HS-27A (cell line): ENCODE data around the gene ZDHHC9.

Source experiments
- DNase-seq: peaks from one replicate; pipeline ENCODE4 v3.0.0-alpha.2; 2012; ENCODE audit warnings: low read depth, missing footprints

The ZDHHC9 gene

DNA sequence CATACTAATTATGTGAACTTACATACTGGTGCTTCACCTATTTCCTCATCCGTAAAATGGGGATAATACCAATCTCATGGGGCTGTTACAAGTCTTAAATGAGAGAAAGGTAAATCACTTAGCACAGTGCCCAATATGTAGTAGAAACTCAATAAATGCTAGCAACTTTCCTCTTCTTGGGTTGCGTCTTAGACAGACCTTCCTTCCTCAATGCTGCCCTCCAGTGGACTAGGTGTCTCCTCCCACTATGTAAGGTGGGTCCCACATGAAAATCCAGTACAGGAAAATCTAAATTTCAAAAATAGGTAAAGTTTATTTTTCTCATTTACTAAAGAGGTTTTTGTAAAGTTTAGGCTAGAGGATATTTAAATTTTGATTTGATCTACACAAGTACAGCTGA is 20.6 kb downstream of the ZDHHC9 start:
- DNase-seq = no peak

GRCh38 chrX:129818123-129818522 is 25.6 kb downstream of the ZDHHC9 start:
- DNase-seq = no peak

GRCh38 chrX:129813662-129814368 is 29.9 kb downstream of the ZDHHC9 start:
- no peak for DNase-seq

GRCh38 chrX:129808829-129809796 is 34.6 kb downstream of the ZDHHC9 start:
- no peak for DNase-seq

GRCh38 chrX:129808158-129808828 is 35.4 kb downstream of the ZDHHC9 start:
- DNase-seq = no peak

- DNase-seq = no peak
Measured at GRCh38 chrX:129804806-129805205, 38.9 kb downstream of the ZDHHC9 start.

DNA sequence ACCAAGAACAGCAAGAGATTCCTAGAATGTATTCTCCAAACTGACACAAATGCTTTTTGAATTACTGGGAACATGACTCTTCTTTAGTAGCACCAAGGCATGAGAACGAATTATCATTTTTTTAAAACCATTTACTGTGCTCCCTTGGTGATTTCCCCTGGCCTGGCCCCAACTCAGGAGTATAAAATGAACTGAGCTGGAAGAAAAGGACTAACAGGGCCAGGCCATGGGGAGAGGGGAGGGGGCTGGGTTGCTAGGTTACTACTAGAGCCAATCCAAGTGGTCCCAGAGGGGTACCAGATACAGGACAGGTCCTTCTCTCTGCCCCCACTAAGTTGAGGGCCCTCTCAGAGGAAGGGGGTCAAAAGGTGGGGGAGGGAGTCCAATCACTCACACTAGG is 40.8 kb downstream of the ZDHHC9 start:
- DNase-seq = no peak

GRCh38 chrX:129800186-129800585 is 43.5 kb downstream of the ZDHHC9 start:
- no peak for DNase-seq

GRCh38 chrX:129798888-129799287 is 44.8 kb downstream of the ZDHHC9 start:
- no peak for DNase-seq

DNA sequence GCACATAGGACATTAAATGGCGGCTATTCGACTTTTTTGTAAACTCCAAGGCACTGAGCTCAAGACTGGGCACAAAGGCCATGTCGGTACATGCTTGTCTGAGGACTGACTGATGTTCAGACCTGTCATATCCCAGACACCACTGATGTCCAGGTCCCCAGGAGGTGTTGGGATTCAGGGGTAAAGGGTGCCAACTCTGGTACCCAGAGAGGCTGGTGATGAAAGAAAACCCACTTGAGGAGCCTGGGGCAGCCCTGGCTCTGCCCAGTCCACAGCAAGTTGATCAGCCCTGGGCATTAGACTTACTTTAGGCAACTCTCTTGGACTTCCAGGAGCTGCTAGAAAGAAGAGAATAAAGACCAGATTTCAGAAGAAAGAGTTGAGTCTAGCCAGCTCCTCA is 45.2 kb downstream of the ZDHHC9 start:
- DNase-seq = no peak

DNA sequence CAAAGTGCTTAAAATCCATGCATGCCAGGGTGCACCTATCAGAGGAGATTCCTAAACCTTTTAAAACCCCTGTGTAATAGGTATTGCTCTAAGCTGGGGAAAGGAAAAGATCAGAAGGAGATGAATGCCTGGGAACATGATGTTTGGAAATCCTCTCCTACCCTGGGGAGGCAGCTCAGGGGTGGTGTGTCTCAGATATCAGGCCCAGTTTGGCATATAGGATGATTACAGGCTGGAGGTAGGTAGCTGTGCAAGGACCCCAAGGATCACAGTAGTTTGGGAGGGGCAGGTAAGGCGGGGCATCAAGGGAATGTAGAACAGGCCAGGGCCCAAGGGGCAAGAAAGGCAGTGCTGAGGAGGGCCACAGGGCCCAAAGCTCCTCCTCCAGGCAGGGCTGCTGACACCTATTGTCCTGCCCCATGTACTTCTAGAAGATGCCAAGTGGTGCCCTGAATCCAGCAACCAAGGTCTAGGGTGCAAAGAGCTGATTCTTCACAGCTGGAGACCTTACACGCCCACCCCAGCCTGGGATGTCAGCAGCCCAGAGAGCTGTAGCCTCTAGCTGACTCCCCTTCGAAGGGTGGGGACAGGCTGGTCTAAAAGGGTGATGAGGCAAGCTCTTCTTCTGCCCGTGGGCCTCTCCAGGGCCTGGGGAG is 46.3 kb downstream of the ZDHHC9 start:
- no peak for DNase-seq

DNA sequence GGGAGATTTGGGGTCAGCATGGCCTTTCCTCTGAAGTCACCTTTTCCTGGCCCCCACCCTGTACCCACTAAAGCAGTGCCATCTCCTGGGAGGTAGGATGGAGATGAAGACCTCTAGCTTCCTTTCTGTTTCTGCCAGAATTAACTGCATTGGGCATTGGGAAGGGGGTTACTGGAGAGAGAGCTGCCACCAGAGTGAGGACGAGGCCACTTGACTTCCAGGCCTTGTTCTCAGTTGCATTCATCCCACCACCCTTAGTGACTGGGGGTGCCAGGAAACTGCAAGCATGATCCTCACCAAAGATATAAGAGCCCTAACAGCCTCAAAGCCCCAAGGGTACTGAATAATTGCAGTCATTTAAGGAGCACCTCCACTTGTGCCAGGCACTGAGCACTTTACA is 48.1 kb downstream of the ZDHHC9 start:
- DNase-seq = no peak

DNA sequence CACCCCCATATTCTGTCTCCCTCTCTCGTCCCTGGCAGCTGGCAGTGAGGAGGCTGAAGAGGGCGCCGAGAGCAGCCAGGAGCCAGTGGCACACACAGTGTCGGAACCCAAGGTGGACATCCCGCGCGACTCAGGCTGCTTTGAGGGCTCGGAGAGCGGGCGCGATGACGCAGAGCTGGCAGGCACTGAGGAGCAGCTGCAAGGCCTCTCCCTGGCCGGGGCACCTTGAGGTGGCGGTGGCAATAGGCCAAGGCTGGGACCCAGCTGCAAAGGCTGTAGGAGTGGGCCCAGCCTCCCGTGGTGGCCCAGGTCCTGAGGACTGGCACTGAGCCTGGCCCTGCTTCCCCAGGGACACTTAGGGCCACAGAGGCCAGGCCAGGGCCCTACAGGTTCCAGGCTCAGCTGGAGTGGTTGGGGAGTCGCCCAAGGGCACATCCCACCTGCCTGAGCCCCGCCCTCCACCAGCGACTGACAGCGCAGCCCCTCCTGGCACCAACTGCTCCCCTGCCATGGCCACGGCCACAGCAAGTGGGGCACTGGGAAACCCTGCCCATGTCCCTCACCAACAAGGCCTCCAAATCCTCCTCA is 50.0 kb downstream of the ZDHHC9 start:
- no peak for DNase-seq

- DNase-seq = no peak
Measured at GRCh38 chrX:129792586-129793291, 50.9 kb downstream of the ZDHHC9 start.

DNA sequence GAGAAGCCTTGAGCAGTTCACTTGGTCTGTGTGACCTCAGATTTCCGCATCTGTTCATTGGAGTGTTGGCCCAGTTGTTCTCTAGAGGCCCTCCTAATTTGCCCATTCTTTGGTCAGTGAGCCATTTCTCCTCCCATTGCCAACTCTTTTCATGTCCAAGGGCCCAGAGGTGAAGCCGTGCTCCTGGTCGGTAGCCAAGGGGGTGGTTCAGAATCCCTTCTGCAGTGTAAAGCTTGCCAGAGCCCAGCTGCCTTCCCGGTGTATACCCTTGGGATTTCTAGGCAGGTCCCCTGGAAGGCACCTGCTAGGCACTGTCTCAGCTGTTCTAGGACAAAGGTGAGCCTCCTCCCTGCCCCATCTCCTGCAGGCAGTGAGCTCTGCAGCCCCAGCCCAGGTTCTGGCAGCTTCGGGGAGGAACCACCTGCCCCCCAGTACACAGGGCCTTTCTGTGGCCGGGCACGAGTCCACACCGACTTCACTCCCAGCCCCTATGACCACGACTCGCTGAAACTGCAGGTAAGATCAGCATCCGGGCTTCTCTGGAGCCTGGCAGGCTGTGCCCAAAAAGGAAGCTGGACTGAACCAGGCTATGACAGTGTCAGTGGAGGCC is 51.6 kb downstream of the ZDHHC9 start:
- DNase-seq = no peak

DNA sequence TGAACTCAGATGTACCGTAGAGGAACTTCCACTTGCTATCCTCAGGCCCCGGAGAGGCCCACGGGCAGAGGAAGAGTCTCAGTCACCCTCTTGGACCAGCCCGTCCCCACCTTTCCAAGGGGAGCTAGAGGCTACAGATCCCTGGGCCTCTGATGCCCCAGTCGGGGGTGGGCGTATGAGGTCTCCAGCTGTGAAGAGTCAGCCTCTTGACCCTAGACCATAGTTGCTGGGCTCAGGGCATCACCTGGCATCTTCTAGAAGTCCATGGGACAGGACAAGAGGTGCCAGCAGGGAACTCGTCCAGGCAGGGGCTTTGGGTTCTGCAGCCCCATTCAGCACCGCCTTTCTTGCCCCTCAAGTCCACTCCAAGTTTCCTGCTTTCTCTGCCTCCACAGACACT is 52.4 kb downstream of the ZDHHC9 start:
- DNase-seq = no peak

GRCh38 chrX:129790808-129791207 is 52.9 kb downstream of the ZDHHC9 start:
- DNase-seq = no peak

GRCh38 chrX:129790146-129790545 is 53.5 kb downstream of the ZDHHC9 start:
- no peak for DNase-seq

- no peak for DNase-seq
Measured at GRCh38 chrX:129788527-129788926, 55.2 kb downstream of the ZDHHC9 start.

GRCh38 chrX:129787336-129788055 is 56.2 kb downstream of the ZDHHC9 start:
- DNase-seq = no peak
